22Rv1 (cell line): Measurements from ENCODE around the gene RUNX2.

ENCODE experiments used
- ZFX ChIP-seq: fragments of 450-650 bp; IDR thresholded peaks from 2 replicates; pipeline ENCODE4 v1.6.1; 2017; ENCODE audit warnings: antibody characterized with exemption, borderline replicate concordance
- TF ChIP-seq, protein P1 (sequence below): fragments of 450-650 bp; IDR thresholded peaks from 2 replicates; pipeline ENCODE4 v1.5.1; 2017; ENCODE audit warnings: mild to moderate bottlenecking

DNA sequence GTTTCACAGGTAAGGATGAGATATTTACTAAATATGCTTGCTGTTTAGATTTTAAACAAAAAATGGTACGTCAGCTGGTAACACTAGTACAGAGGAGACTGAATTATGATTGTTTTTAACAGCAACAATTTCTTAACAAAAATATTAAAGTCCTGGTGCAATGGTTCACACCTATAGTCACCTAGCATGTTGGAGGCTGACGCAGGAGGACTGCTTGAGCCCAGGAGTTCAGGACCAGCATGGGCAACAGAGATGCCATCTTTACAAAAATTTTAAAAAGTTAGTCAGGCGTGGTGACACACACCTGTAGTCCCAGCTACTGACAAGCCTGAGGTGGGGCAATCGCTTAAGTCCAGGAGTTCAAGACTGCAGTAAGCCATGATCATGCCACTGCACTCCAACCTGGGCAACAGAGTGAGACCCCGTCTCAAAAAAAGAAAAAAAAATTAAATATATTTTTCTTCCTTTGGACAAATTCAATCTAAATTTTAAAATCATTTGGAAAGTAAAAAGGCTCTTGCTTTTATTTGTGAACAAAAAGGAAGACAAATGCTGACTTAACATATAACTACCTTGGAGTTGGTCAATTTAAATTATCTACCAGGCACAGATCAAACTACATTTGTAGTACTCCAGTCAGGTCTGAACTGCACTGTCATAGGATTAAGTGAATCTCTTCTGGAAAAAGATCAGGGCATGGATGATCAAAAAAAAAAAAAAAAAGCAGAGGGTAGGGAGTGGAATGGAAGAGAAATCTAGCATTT lies 38.2 kb upstream of the RUNX2 start:
- TF ChIP-seq, protein P1, sequence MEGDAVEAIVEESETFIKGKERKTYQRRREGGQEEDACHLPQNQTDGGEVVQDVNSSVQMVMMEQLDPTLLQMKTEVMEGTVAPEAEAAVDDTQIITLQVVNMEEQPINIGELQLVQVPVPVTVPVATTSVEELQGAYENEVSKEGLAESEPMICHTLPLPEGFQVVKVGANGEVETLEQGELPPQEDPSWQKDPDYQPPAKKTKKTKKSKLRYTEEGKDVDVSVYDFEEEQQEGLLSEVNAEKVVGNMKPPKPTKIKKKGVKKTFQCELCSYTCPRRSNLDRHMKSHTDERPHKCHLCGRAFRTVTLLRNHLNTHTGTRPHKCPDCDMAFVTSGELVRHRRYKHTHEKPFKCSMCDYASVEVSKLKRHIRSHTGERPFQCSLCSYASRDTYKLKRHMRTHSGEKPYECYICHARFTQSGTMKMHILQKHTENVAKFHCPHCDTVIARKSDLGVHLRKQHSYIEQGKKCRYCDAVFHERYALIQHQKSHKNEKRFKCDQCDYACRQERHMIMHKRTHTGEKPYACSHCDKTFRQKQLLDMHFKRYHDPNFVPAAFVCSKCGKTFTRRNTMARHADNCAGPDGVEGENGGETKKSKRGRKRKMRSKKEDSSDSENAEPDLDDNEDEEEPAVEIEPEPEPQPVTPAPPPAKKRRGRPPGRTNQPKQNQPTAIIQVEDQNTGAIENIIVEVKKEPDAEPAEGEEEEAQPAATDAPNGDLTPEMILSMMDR: no peak
- TF ChIP-seq ZFX: no peak
